Natural killer cell treated with Interleukin-12 subunit alpha and Interleukin-12 subunit beta and Interleukin-15 and Interleukin-18, amount 100 ng/mL, for 72 hours (primary cell): ENCODE measurements around the gene SDF4. TPM values are rescaled to one million over a fixed set of nuclear protein-coding genes. Genes with fewer than 3 reads are reported as not detected.
A peak's percentile ranks its signal among the peaks of the same experiment; 100 is the strongest.

Source experiments
- ATAC-seq, 2 donors: fragments of 150-1000 bp; cut with Tn5 transposase in 1 of 2; sonication (Bioruptor Pico), chemical (Tn5 transposase) in 1 of 2; 2 replicates each; pipeline ENCODE4 v1.10.0; 2021
- DNase-seq: peaks from one replicate; pipeline ENCODE4 v3.0.0; 2022; ENCODE audit warnings: low spot score
- H3K27ac Mint-ChIP-seq, 2 donors: 1 replicate in 1 of 2; 2 replicates in 1 of 2; pipeline ENCODE4 v1.8.0; 2022; ENCODE audit warnings: mixed read lengths in 2 of 2, mild to moderate bottlenecking in 1 of 2, moderate library complexity in 1 of 2
- H3K27me3 Mint-ChIP-seq, 2 donors: 1 replicate in 1 of 2; 2 replicates in 1 of 2; pipeline ENCODE4 v1.8.0; 2022; ENCODE audit warnings: mixed read lengths in 2 of 2
- H3K36me3 Mint-ChIP-seq: one replicate; pipeline ENCODE4 v1.8.0; 2022; ENCODE audit warnings: mixed read lengths
- H3K4me1 Mint-ChIP-seq, 2 donors: 1 replicate in 1 of 2; 2 replicates in 1 of 2; pipeline ENCODE4 v1.8.0; 2022; ENCODE audit warnings: low read depth in 2 of 2, mixed read lengths in 2 of 2, mild to moderate bottlenecking in 1 of 2
- H3K4me3 Mint-ChIP-seq: one replicate; pipeline ENCODE4 v1.8.0; 2022; ENCODE audit warnings: mixed read lengths
- H3K9me3 Mint-ChIP-seq: 2 replicates; pipeline ENCODE4 v1.8.0; 2022; ENCODE audit warnings: mixed read lengths
- total RNA-seq, 2 donors: library from RNA; stranded (reverse); gene quantifications; one replicate each; pipeline ENCODE4 v1.2.3, GENCODE V29; 2022

SDF4 gene
- total RNA-seq, 2 donors from 2014 or later: 243 to 251 TPM

- no peaks in the 10 kb centered on the region for H3K9me3 Mint-ChIP-seq
- peaks cover 17% of the 10 kb centered on the region for H3K36me3 Mint-ChIP-seq
- no peaks in the 10 kb centered on the region for H3K27me3 Mint-ChIP-seq
- ATAC-seq (no peak), DNase-seq (no peak)
- H3K4me1 Mint-ChIP-seq: peaks cover 22 to 24% of the 10 kb centered on the region in 2 donors
- peak overlapping the region; percentile 79 for H3K4me3 Mint-ChIP-seq
- peak overlapping the region; percentile 81 to 89 for H3K27ac Mint-ChIP-seq
These were observed 2.5 kb upstream of the SDF4 start for GRCh38 chr1:1234180-1234808.

GRCh38 chr1:1233567-1233892 lies 1.7 kb upstream of the SDF4 start:
- ATAC-seq (no peak), DNase-seq (no peak)
- Mint-ChIP-seq H3K27me3 (no peaks in the 10 kb centered on the region), H3K27ac (peak overlapping the region; percentile 81 to 89), H3K4me3 (peak overlapping the region; percentile 79), H3K36me3 (peaks cover 18% of the 10 kb centered on the region), H3K4me1 (peaks cover 22 to 24% of the 10 kb centered on the region in 2 donors), H3K9me3 (no peaks in the 10 kb centered on the region)

GRCh38 chr1:1232796-1233566 lies 1.2 kb upstream of the SDF4 start:
- peak overlapping the region; percentile 81 to 89 for H3K27ac Mint-ChIP-seq
- peak overlapping the region; percentile 79 for H3K4me3 Mint-ChIP-seq
- ATAC-seq (no peak), DNase-seq (no peak)
- H3K36me3 Mint-ChIP-seq: peaks cover 18% of the 10 kb centered on the region
- no peaks in the 10 kb centered on the region for H3K9me3 Mint-ChIP-seq
- H3K4me1 Mint-ChIP-seq: peaks cover 22 to 24% of the 10 kb centered on the region in 2 donors
- H3K27me3 Mint-ChIP-seq: no peaks in the 10 kb centered on the region

GRCh38 chr1:1232208-1232795 lies 501 bp upstream of the SDF4 start, which contains the start of gene B3GALT6:
Gene B3GALT6, plus strand, starts transcription at chr1:1232237. Its CDS starts 42 bp downstream, at chr1:1232279.
- Mint-ChIP-seq H3K36me3 (peaks cover 18% of the 10 kb centered on the region), H3K27me3 (no peaks in the 10 kb centered on the region), H3K27ac (peak within 1 kb of the TSS; percentile 90 to 95), H3K4me3 (peak within 1 kb of the TSS; percentile 98), H3K9me3 (no peaks in the 10 kb centered on the region), H3K4me1 (peaks cover 22 to 24% of the 10 kb centered on the region in 2 donors)
- DNase-seq: no peak
- no peak for ATAC-seq

DNA sequence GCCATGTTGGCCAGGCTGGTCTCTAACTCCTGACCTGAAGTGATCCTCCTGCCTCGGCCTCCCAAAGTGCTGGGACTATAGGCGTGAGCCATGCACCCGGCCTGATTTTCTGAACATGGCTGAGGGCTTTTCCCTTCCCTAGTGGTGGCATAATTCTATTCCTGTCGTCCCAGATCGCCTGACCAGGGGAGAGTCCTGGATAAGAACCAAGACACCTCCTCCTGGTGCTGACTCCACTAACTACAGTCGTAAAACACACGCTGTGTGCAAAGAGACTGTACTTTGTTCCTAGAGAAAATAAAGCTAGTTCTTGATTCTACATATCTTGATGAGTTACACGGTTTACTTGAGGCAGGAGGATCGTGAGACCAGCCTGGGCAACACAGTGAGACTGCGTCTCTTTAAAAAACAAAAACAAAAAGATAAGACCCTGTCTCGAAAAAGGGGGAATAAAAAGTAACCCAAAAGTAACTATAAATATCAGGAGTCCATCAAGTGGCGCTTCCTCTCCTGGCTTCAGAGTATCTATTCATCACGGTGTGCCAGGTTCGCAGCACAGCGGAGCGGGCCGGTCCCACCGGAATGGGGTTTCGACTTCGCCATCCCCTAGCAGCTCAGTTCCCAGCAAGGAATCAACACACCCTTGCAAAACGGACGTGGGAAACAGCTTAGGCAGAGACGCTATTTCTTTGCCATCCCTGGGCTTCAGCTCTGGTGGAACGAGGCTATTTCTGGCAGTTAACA lies 973 bp downstream of the SDF4 start:
- H3K4me1 Mint-ChIP-seq: peaks cover 26% of the 10 kb centered on the region in 2 donors
- no peaks in the 10 kb centered on the region for H3K9me3 Mint-ChIP-seq
- H3K27me3 Mint-ChIP-seq: no peaks in the 10 kb centered on the region
- H3K27ac Mint-ChIP-seq: peak overlapping the region; percentile 90 to 95
- peak overlapping the region; percentile 98 for H3K4me3 Mint-ChIP-seq
- DNase-seq (no peak), ATAC-seq (no peak)
- peaks cover 19% of the 10 kb centered on the region for H3K36me3 Mint-ChIP-seq

- Mint-ChIP-seq H3K36me3 (peaks cover 23% of the 10 kb centered on the region), H3K27me3 (no peaks in the 10 kb centered on the region), H3K4me3 (peak overlapping the region; percentile 98), H3K27ac (peak overlapping the region; percentile 90 to 95), H3K4me1 (peaks cover 31% of the 10 kb centered on the region in 2 donors), H3K9me3 (no peaks in the 10 kb centered on the region)
- DNase-seq: no peak
- no peak for ATAC-seq
These were observed 2.0 kb downstream of the SDF4 start for GRCh38 chr1:1229770-1230169.

DNA sequence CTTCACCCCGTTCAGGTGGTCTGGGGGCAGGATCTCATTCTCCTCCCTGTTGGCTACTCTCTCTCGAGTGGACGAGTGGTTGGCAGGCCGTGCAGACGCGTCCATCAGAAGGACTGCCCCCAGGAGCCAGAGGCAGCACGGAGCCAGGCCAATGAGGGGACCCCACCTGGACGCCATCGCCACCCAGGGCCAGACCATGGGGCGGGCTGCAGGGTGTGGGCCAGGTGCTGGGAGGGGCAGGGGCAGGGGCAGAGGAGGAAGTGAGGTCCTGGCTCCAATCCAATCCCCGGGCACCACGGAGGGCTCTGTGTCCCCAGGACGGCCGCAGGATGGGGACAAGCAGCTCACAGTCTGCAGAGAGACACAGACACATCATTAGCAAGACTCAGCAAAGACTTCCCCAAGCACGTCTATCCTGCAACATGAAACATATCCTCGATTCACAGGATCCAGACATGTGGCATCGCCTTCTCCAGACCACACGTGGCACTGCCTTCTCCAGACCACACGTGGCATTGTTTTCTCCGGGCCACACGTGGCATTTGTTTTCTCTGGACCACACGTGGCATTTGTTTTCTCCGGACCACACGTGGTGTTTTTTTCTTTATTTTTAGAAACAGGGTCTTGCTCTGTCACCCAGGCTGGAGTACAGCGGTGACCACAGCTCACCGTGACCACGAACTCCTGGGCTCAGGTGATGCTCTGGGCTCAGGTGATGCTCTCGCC lies 3.0 kb downstream of the SDF4 start:
- Mint-ChIP-seq H3K27ac (peak overlapping the region in 1 of 2 donors; percentile 95), H3K4me3 (no peak overlapping the region), H3K4me1 (peaks cover 28 to 34% of the 10 kb centered on the region in 2 donors), H3K27me3 (no peaks in the 10 kb centered on the region), H3K36me3 (peaks cover 27% of the 10 kb centered on the region), H3K9me3 (no peaks in the 10 kb centered on the region)
- ATAC-seq (no peak), DNase-seq (no peak)

GRCh38 chr1:1228187-1228586 lies 3.6 kb downstream of the SDF4 start:
- Mint-ChIP-seq H3K36me3 (peaks cover 24% of the 10 kb centered on the region), H3K27me3 (no peaks in the 10 kb centered on the region), H3K27ac (no peak overlapping the region), H3K4me1 (peaks cover 24 to 31% of the 10 kb centered on the region in 2 donors), H3K9me3 (no peaks in the 10 kb centered on the region), H3K4me3 (no peak overlapping the region)
- no peak for ATAC-seq
- DNase-seq: no peak

DNA sequence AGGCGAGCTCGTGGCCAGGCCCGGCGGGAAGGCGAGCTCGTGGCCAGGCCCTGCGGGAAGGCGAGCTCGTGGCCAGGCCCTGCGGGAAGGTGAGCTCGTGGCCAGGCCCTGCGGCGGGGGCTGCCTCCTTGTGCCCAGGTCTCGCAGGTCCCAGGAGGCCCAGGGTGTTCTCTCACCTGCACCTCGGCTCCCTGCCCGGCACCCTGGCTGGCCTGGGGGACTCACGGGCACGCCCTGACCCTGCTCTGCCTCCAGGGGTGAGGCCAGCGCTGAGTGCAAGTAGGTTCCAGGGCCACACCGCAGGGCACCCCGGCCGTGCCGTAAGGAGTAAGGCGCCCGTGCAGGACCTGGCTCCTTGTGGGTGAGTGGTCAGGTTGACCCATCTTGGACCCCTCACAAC lies 4.4 kb downstream of the SDF4 start:
- no peaks in the 10 kb centered on the region for H3K9me3 Mint-ChIP-seq
- ATAC-seq: no peak
- H3K4me3 Mint-ChIP-seq: no peak overlapping the region
- peaks cover 29% of the 10 kb centered on the region for H3K36me3 Mint-ChIP-seq
- no peak for DNase-seq
- no peaks in the 10 kb centered on the region for H3K27me3 Mint-ChIP-seq
- peaks cover 31 to 39% of the 10 kb centered on the region in 2 donors for H3K4me1 Mint-ChIP-seq
- H3K27ac Mint-ChIP-seq: no peak overlapping the region

- ATAC-seq: no peak
These were observed 5.0 kb downstream of the SDF4 start for GRCh38 chr1:1226566-1227362.

DNA sequence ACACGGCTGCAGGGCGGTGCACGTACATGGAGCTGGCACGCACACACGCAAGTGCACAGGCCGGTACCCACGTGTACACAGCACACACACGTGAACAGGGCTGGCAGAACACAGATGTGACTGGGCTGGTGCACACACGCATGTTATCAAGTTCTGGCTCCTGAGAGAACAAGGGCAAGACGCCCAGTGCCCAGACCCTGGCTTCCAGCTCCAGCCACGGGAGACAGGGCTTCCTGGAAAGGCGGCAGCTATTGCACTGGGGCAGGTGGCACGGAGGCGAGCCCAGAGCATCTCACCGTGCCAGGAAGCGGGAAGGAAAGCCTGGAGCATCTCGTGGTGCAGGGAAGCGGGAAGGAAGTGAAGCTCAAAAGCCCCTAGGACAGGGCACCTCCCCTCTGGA lies 5.9 kb downstream of the SDF4 start:
- ATAC-seq (no peak), DNase-seq (no peak)
- H3K36me3 Mint-ChIP-seq: peaks cover 26% of the 10 kb centered on the region
- no peak overlapping the region for H3K27ac Mint-ChIP-seq
- no peaks in the 10 kb centered on the region for H3K9me3 Mint-ChIP-seq
- H3K27me3 Mint-ChIP-seq: no peaks in the 10 kb centered on the region
- H3K4me3 Mint-ChIP-seq: no peak overlapping the region
- peaks cover 34 to 46% of the 10 kb centered on the region in 2 donors for H3K4me1 Mint-ChIP-seq

More at GRCh38 chr1:1226566-1227362, 5.0 kb downstream of the SDF4 start:
- H3K4me3 Mint-ChIP-seq: no peak overlapping the region
- H3K36me3 Mint-ChIP-seq: peaks cover 29% of the 10 kb centered on the region
- H3K9me3 Mint-ChIP-seq: no peaks in the 10 kb centered on the region
- DNase-seq: no peak
- no peaks in the 10 kb centered on the region for H3K27me3 Mint-ChIP-seq
- H3K27ac Mint-ChIP-seq: no peak overlapping the region
- H3K4me1 Mint-ChIP-seq: peaks cover 33 to 42% of the 10 kb centered on the region in 2 donors

GRCh38 chr1:1225238-1225845 lies 6.5 kb downstream of the SDF4 start:
- Mint-ChIP-seq H3K27ac (no peak overlapping the region), H3K27me3 (no peaks in the 10 kb centered on the region), H3K9me3 (no peaks in the 10 kb centered on the region), H3K4me1 (peaks cover 35 to 48% of the 10 kb centered on the region in 2 donors), H3K36me3 (peaks cover 22% of the 10 kb centered on the region), H3K4me3 (no peak overlapping the region)
- DNase-seq (no peak), ATAC-seq (no peak)
